ENCODE results near the gene SHC3. TPM values are rescaled to one million over a fixed set of nuclear protein-coding genes. Genes with fewer than 3 reads are reported as not detected.

SHC3 gene
- polyA plus RNA-seq, 3 donors = not detected

DNA sequence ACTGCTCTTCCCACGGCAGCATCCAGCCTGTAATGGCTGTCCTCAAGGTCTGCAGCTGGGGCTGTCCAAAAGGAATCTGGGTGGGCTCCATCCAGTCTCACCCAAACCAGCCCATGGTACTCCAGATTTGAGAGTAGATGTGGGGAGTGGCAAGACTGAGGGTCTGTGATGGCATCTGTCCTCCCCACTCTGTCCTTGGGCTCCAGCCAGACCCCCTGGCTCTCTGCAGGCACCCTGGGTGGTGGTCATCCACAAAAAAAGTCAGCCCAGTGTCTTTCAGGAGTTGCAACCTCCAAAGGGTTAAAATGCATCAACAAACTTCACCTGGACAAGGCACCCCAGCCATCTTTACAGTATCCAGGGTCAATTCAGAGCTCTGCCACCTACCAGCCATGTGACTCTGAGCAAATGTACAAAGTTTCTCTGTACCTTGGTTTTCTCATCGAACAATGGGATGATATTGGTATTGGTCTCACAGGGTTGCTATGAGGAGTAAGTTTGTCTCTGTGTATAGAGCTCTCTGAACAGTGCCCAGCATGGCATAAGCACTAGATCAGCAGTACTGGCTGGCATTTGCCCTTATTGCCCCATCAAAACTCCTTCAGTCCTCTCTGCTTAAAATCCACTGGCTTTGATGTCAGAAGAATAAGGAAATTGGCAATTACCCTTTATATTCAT lies 194.6 kb downstream of the SHC3 start:
- H3K27ac ChIP-seq (ENCODE audit: low read depth in 1 of 2, low read length in 2 of 2) = no peak overlapping the region
- no peak overlapping the region for H3K4me2 ChIP-seq (replicated peaks; ENCODE audit: extremely low read depth, low read length, poor library complexity, severe bottlenecking)
- Mint-ChIP-seq H3K36me3 (peaks cover 0 to 3% of the 10 kb centered on the region in 2 donors), H3K27ac (no peak overlapping the region), H3K4me3 (no peak overlapping the region), H3K4me1 (peaks cover 16% of the 10 kb centered on the region), H3K9me3 (peaks cover 0 to 6% (median 0%) of the 10 kb centered on the region in 7 donors), H3K27me3 (ENCODE audit: low read depth in 3 of 3) (peaks cover 0 to 1% (median 0%) of the 10 kb centered on the region in 3 donors)
- H3K79me2 ChIP-seq (ENCODE audit: insufficient read depth, low read length) = no peaks in the 10 kb centered on the region
- H3K4me1 ChIP-seq (ENCODE audit: control insufficient read depth in 1 of 2, insufficient read depth in 2 of 2, low read length in 2 of 2) = peaks cover 8 to 9% of the 10 kb centered on the region in 2 donors
- no peak overlapping the region for H3K4me3 ChIP-seq (replicated peaks in 1 of 3; ENCODE audit: low read depth in 2 of 3, low read length in 3 of 3)
- no peak overlapping the region for H3K9ac ChIP-seq (ENCODE audit: insufficient read depth, low read length, poor library complexity, severe bottlenecking)
- 20% methylated on average over 1 of the region's 2 CpGs for WGBS (ENCODE audit: insufficient coverage)
- H3K9me3 ChIP-seq (replicated peaks in 1 of 2; ENCODE audit: control insufficient read depth in 1 of 2, insufficient read depth in 1 of 2, low read length in 2 of 2) = no peaks in the 10 kb centered on the region
- no peaks in the 10 kb centered on the region for H4K20me1 ChIP-seq (ENCODE audit: insufficient read depth, low read length)
- H3K27me3 ChIP-seq (ENCODE audit: control insufficient read depth in 2 of 2, insufficient read depth in 2 of 2, low read length in 2 of 2) = no peaks in the 10 kb centered on the region
- H3K36me3 ChIP-seq (replicated peaks in 1 of 2; ENCODE audit: control insufficient read depth in 1 of 2, insufficient read depth in 2 of 2, low read length in 2 of 2) = no peaks in the 10 kb centered on the region
- intact Hi-C loops (cut with micrococcal nuclease) = no loop called here
- TF ChIP-seq, protein P1, sequence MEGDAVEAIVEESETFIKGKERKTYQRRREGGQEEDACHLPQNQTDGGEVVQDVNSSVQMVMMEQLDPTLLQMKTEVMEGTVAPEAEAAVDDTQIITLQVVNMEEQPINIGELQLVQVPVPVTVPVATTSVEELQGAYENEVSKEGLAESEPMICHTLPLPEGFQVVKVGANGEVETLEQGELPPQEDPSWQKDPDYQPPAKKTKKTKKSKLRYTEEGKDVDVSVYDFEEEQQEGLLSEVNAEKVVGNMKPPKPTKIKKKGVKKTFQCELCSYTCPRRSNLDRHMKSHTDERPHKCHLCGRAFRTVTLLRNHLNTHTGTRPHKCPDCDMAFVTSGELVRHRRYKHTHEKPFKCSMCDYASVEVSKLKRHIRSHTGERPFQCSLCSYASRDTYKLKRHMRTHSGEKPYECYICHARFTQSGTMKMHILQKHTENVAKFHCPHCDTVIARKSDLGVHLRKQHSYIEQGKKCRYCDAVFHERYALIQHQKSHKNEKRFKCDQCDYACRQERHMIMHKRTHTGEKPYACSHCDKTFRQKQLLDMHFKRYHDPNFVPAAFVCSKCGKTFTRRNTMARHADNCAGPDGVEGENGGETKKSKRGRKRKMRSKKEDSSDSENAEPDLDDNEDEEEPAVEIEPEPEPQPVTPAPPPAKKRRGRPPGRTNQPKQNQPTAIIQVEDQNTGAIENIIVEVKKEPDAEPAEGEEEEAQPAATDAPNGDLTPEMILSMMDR (IDR thresholded peaks at IDR 0.05) = no peak
- H2AFZ ChIP-seq (ENCODE audit: insufficient read depth, low read depth, low read length, poor library complexity, severe bottlenecking) = no peak overlapping the region
- DNase-seq = no peak

DNA sequence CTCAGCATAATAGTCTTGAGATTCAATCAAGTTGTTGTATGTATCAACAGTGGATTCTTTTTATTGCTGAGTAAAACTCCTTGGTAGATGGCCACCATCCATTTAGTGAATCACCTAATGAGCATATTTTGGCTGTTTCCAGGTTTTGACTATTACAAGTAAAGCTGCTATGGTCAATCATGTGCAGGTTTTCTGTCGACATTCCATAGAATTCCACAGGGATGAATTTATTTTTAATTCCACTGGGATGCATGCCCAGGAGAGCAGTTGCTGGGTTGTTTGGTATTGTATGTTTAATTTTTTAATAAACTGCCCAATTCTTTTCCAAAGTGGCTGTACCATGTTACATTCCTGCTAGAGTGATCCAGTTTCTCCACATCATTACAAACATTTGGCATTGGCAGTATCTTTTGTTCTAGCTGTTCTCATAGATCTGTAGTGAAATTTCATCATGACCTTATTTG lies 197.8 kb downstream of the SHC3 start:
- intact Hi-C loops (cut with micrococcal nuclease) = no loop called here
- Mint-ChIP-seq H3K9me3 (peaks cover 0 to 6% (median 2%) of the 10 kb centered on the region in 7 donors), H3K36me3 (peaks cover 0 to 3% of the 10 kb centered on the region in 2 donors), H3K27ac (no peak overlapping the region), H3K4me3 (no peak overlapping the region), H3K4me1 (peaks cover 7% of the 10 kb centered on the region), H3K27me3 (ENCODE audit: low read depth in 3 of 3) (peaks cover 3 to 7% (median 6%) of the 10 kb centered on the region in 3 donors)
- no peak for DNase-seq
- TF ChIP-seq, protein P1 (IDR thresholded peaks at IDR 0.05) = no peak
- Histone ChIP-seq H3K9ac (ENCODE audit: insufficient read depth, low read length, poor library complexity, severe bottlenecking) (no peak overlapping the region), H2AFZ (ENCODE audit: insufficient read depth, low read depth, low read length, poor library complexity, severe bottlenecking) (no peak overlapping the region), H3K4me1 (ENCODE audit: control insufficient read depth in 1 of 2, insufficient read depth in 2 of 2, low read length in 2 of 2) (no peaks in the 10 kb centered on the region), H3K36me3 (replicated peaks in 1 of 2; ENCODE audit: control insufficient read depth in 1 of 2, insufficient read depth in 2 of 2, low read length in 2 of 2) (no peaks in the 10 kb centered on the region), H4K20me1 (ENCODE audit: insufficient read depth, low read length) (no peaks in the 10 kb centered on the region), H3K4me3 (replicated peaks in 1 of 3; ENCODE audit: low read depth in 2 of 3, low read length in 3 of 3) (no peak overlapping the region), H3K27me3 (ENCODE audit: control insufficient read depth in 2 of 2, insufficient read depth in 2 of 2, low read length in 2 of 2) (no peaks in the 10 kb centered on the region), H3K79me2 (ENCODE audit: insufficient read depth, low read length) (no peaks in the 10 kb centered on the region), H3K27ac (ENCODE audit: low read depth in 1 of 2, low read length in 2 of 2) (no peak overlapping the region), H3K9me3 (replicated peaks in 1 of 2; ENCODE audit: control insufficient read depth in 1 of 2, insufficient read depth in 1 of 2, low read length in 2 of 2) (no peaks in the 10 kb centered on the region), H3K4me2 (replicated peaks; ENCODE audit: extremely low read depth, low read length, poor library complexity, severe bottlenecking) (no peak overlapping the region)
- whole genome bisulfite sequencing (ENCODE audit: insufficient coverage) = no CpG with 5 or more reads among the region's 1 CpG
